IPS-18a (cell line): ENCODE results near the gene TBRG4.

Source experiments
- H3K27ac ChIP-seq: one replicate; pipeline ENCODE4 v1.5.1; 2013; ENCODE audit warnings: low read length
- H3K27me3 ChIP-seq: one replicate; pipeline ENCODE4 v1.6.1; 2013; ENCODE audit warnings: mild to moderate bottlenecking, low read length; ENCODE audit not compliant: control insufficient read depth, insufficient read depth
- H3K36me3 ChIP-seq: one replicate; pipeline ENCODE4 v1.6.1; 2013; ENCODE audit warnings: low read depth, low read length; ENCODE audit not compliant: control insufficient read depth
- H3K4me1 ChIP-seq: one replicate; pipeline ENCODE4 v1.6.1; 2013; ENCODE audit warnings: low read depth, low read length; ENCODE audit not compliant: control insufficient read depth
- H3K4me3 ChIP-seq: one replicate; pipeline ENCODE4 v1.5.1; 2013; ENCODE audit warnings: low read length
- H3K9ac ChIP-seq: one replicate; pipeline ENCODE4 v1.6.1; 2013; ENCODE audit warnings: mild to moderate bottlenecking, low read length, moderate library complexity
- H3K9me3 ChIP-seq: one replicate; pipeline ENCODE4 v1.6.1; 2013; ENCODE audit warnings: low read depth, low read length; ENCODE audit not compliant: control insufficient read depth

The TBRG4 gene

GRCh38 chr7:45138433-45139267, 27.2 kb upstream of the TBRG4 start:
- no peak overlapping the region for H3K9ac ChIP-seq
- no peaks in the 10 kb centered on the region for H3K4me1 ChIP-seq
- H3K27me3 ChIP-seq: no peaks in the 10 kb centered on the region
- H3K9me3 ChIP-seq: no peaks in the 10 kb centered on the region
- no peak overlapping the region for H3K27ac ChIP-seq
- no peaks in the 10 kb centered on the region for H3K36me3 ChIP-seq
- H3K4me3 ChIP-seq: no peak overlapping the region

- no peaks in the 10 kb centered on the region for H3K4me1 ChIP-seq
- H3K27me3 ChIP-seq: no peaks in the 10 kb centered on the region
- no peaks in the 10 kb centered on the region for H3K36me3 ChIP-seq
- no peak overlapping the region for H3K4me3 ChIP-seq
- no peak overlapping the region for H3K9ac ChIP-seq
- H3K27ac ChIP-seq: no peak overlapping the region
- H3K9me3 ChIP-seq: no peaks in the 10 kb centered on the region
Measured at GRCh38 chr7:45136106-45137060, 24.9 kb upstream of the TBRG4 start.

GRCh38 chr7:45133877-45134276, 22.4 kb upstream of the TBRG4 start:
- H3K27ac ChIP-seq: no peak overlapping the region
- no peaks in the 10 kb centered on the region for H3K4me1 ChIP-seq

GRCh38 chr7:45133352-45133751, 21.9 kb upstream of the TBRG4 start:
- Histone ChIP-seq H3K4me3 (no peak overlapping the region), H3K27ac (no peak overlapping the region), H3K36me3 (no peaks in the 10 kb centered on the region), H3K4me1 (no peaks in the 10 kb centered on the region), H3K9ac (no peak overlapping the region), H3K9me3 (no peaks in the 10 kb centered on the region), H3K27me3 (no peaks in the 10 kb centered on the region)

More at GRCh38 chr7:45133877-45134276, 22.4 kb upstream of the TBRG4 start:
- no peaks in the 10 kb centered on the region for H3K9me3 ChIP-seq
- no peak overlapping the region for H3K4me3 ChIP-seq
- no peaks in the 10 kb centered on the region for H3K36me3 ChIP-seq
- no peaks in the 10 kb centered on the region for H3K27me3 ChIP-seq
- H3K9ac ChIP-seq: no peak overlapping the region

DNA sequence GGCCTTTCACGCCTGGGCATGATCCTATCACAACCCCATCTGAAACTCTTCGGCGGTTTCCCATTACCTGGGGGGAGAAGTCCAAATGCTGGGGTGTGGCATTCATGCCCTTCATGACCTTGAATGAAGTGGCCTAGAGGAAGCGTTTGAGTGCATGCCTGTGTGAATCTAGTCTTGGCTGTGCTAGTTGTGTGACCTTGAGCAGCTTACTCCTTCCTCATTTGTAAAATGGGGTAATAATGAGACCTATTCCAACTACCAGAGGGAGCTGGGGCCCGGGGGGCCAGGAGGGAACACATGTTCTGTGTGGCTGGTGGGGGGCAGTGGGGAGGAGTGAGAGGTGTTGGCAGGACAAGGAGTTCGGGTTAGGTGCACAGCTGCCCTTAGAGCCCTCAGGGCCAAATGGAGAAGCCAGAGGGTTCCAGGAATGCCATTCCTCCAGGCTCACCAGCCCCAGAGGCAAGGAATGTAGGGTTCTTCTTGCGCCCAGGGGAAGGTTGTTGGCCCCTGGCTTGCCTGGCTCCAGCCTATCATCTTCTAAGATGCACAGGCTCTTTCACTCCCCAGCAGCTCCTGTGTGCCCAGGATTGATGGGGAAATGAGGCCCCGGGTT, 21.3 kb upstream of the TBRG4 start:
- Histone ChIP-seq H3K27me3 (no peaks in the 10 kb centered on the region), H3K27ac (no peak overlapping the region)

GRCh38 chr7:45131891-45132290, 20.4 kb upstream of the TBRG4 start:
- no peak overlapping the region for H3K9ac ChIP-seq
- H3K4me1 ChIP-seq: no peaks in the 10 kb centered on the region
- H3K27ac ChIP-seq: no peak overlapping the region
- H3K9me3 ChIP-seq: no peaks in the 10 kb centered on the region
- no peak overlapping the region for H3K4me3 ChIP-seq
- no peaks in the 10 kb centered on the region for H3K27me3 ChIP-seq
- H3K36me3 ChIP-seq: no peaks in the 10 kb centered on the region

More for the DNA sequence above, 21.3 kb upstream of the TBRG4 start:
- H3K9ac ChIP-seq: no peak overlapping the region
- H3K9me3 ChIP-seq: no peaks in the 10 kb centered on the region
- H3K36me3 ChIP-seq: no peaks in the 10 kb centered on the region
- H3K4me3 ChIP-seq: no peak overlapping the region
- no peaks in the 10 kb centered on the region for H3K4me1 ChIP-seq

DNA sequence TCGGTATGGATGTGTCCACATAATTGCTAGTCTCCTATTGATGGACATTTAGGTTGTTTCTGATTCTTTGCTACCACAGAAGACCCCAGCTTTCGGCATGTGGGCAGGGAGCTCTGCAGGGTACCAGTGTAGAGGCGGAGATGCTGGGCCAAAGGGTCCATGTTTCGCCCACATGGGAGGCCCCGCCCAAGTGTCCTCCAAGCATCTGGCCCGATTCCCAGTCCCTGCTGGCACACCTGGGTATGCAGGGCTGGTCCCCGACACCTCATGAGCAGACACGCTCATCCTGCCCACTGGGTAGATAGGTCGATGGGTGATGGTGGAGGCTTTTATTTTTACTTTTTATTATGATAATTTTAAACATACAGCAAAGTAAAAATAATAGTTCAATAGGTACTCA, 19.4 kb upstream of the TBRG4 start:
- no peaks in the 10 kb centered on the region for H3K4me1 ChIP-seq
- no peaks in the 10 kb centered on the region for H3K27me3 ChIP-seq
- no peaks in the 10 kb centered on the region for H3K9me3 ChIP-seq
- H3K4me3 ChIP-seq: no peak overlapping the region
- no peaks in the 10 kb centered on the region for H3K36me3 ChIP-seq
- H3K27ac ChIP-seq: no peak overlapping the region
- H3K9ac ChIP-seq: no peak overlapping the region

GRCh38 chr7:45129906-45130305, 18.4 kb upstream of the TBRG4 start:
- Histone ChIP-seq H3K4me3 (no peak overlapping the region), H3K27ac (no peak overlapping the region), H3K4me1 (no peaks in the 10 kb centered on the region), H3K9ac (no peak overlapping the region), H3K36me3 (no peaks in the 10 kb centered on the region), H3K9me3 (no peaks in the 10 kb centered on the region), H3K27me3 (no peaks in the 10 kb centered on the region)

DNA sequence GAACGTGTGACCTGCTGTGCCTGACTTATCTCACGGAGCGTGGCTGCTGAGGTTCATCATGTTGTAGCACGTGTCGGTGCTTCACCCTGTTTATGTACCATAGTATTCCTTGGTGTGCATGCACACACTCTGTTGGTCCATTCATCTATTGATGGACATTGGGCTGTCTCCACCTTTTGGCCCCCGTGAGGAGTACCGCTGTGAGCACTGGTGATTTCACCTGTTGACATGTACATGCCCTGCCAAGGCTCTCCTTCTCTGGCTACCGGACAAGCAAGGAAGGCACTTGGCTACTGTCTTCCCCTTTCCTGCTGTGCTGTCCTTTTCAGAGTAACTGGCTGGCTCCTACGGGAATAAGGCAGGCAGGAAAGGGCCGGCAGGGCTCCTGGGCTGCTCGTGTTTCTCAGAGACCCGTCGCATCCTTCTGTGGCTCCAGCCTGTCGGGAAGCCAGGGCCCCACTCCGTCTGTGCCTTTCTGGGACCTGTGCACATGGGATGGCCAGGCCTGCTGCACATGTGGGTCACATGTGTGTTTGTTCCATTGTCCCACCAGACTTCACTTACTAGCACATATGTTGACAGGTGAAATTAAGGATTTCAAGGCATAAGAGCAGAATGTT, 17.8 kb upstream of the TBRG4 start:
- Histone ChIP-seq H3K27ac (no peak overlapping the region), H3K4me1 (peaks cover 1% of the 10 kb centered on the region), H3K36me3 (no peaks in the 10 kb centered on the region), H3K9ac (no peak overlapping the region), H3K9me3 (no peaks in the 10 kb centered on the region), H3K4me3 (no peak overlapping the region), H3K27me3 (no peaks in the 10 kb centered on the region)

DNA sequence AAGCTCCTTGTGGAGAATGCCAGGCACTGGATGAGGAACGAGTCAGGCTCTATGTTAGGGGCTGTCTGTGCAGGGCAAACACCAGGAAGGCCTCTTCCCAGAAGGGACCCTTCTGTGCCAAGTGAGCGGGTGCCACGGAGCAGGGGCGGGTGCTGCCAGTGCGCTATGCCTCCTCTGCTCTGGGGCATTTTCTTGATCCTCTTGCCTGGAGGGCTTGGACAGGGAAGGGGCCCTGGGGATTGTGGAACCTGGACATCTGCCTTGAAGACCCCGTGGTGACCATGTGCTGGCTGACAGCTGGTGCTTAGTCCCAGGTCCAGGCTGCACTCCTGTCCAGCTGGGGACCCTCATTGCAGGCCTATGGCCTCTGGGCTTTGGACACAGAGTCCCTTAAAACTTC, 15.4 kb upstream of the TBRG4 start:
- H3K27me3 ChIP-seq: no peaks in the 10 kb centered on the region
- H3K4me1 ChIP-seq: peaks cover 13% of the 10 kb centered on the region
- no peaks in the 10 kb centered on the region for H3K9me3 ChIP-seq
- no peak overlapping the region for H3K4me3 ChIP-seq
- H3K9ac ChIP-seq: no peak overlapping the region
- H3K27ac ChIP-seq: no peak overlapping the region
- H3K36me3 ChIP-seq: no peaks in the 10 kb centered on the region

DNA sequence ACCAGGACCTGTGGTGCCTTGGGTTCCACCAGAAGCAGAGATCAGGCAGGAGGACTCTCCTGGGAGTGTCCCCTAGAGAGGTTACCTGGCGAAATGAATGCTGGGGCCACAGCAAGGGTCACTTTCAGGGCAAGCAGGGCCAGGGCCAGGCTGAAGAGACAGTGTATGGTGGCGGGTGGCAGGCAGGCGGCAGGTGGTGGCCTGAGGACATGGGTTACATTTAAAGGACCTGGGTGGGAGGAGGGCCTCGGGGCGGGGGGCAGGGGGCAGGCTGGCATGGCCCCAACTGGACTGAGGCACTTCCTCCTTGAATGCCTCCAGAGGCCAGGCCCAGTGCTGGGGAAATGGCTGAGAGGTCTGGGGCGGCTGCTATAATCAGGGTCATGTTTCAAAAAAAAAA, 14.7 kb upstream of the TBRG4 start:
- H3K27me3 ChIP-seq: no peaks in the 10 kb centered on the region
- H3K36me3 ChIP-seq: no peaks in the 10 kb centered on the region
- peaks cover 13% of the 10 kb centered on the region for H3K4me1 ChIP-seq
- no peak overlapping the region for H3K27ac ChIP-seq
- H3K9ac ChIP-seq: no peak overlapping the region
- no peaks in the 10 kb centered on the region for H3K9me3 ChIP-seq
- H3K4me3 ChIP-seq: no peak overlapping the region
